Skeletal muscle satellite cell (primary cell): ENCODE results near the gene EEIG2.
"Not testable (repeated sequence)": the region's sequence is repeated elsewhere in the genome, so short reads cannot be mapped to it uniquely, and the experiment has no call there.

Source experiments
- H3K27me3 ChIP-seq: 2 replicates; pipeline ENCODE4 v1.7.0; 2013; ENCODE audit warnings: low read length; ENCODE audit not compliant: control insufficient read depth, insufficient read depth
- H3K36me3 ChIP-seq: 2 replicates; pipeline ENCODE4 v1.7.0; 2013; ENCODE audit warnings: mild to moderate bottlenecking, control low read depth, low read length; ENCODE audit not compliant: insufficient read depth
- H3K4me1 ChIP-seq: 2 replicates; pipeline ENCODE4 v1.7.0; 2013; ENCODE audit warnings: low read length; ENCODE audit not compliant: control insufficient read depth, insufficient read depth
- H3K4me2 ChIP-seq: 2 replicates; pipeline ENCODE4 v1.7.0; 2013; ENCODE audit warnings: mild to moderate bottlenecking, low read length
- H3K4me3 ChIP-seq: 2 replicates; pipeline ENCODE4 v1.7.0; 2013; ENCODE audit warnings: low read length
- H3K9ac ChIP-seq: 2 replicates; pipeline ENCODE4 v1.7.0; 2013; ENCODE audit warnings: mild to moderate bottlenecking, low read depth, low read length, moderate library complexity
- H3K9me3 ChIP-seq: replicated peaks from 2 replicates; pipeline ENCODE4 v1.7.0; 2013; ENCODE audit warnings: mild to moderate bottlenecking, control low read depth, low read length

The EEIG2 gene

DNA sequence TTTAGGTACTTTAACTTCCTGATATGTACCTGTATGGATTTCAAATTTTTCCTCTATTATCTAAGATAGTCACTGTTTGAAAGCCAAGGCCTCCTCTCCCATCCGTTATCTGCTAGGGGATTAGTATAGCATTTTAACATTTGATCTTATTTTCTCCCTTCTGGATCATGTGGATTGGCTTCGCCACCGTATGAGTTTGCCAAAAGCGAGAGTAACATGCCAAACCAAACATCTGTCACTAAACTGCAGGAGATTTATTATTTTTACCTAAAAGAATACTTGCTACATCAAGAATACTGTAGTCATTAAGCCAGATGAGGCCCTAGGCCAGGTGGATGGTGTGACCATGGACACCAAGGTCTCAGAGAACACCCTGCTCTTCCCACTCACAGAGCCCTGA is 28.5 kb upstream of the EEIG2 start:
- no peaks in the 10 kb centered on the region for H3K36me3 ChIP-seq
- H3K4me1 ChIP-seq = no peaks in the 10 kb centered on the region
- no peak overlapping the region for H3K9ac ChIP-seq
- no peak overlapping the region for H3K4me3 ChIP-seq
- H3K27me3 ChIP-seq = peaks cover 8% of the 10 kb centered on the region
- H3K9me3 ChIP-seq = no peaks in the 10 kb centered on the region
- H3K4me2 ChIP-seq = no peak overlapping the region

DNA sequence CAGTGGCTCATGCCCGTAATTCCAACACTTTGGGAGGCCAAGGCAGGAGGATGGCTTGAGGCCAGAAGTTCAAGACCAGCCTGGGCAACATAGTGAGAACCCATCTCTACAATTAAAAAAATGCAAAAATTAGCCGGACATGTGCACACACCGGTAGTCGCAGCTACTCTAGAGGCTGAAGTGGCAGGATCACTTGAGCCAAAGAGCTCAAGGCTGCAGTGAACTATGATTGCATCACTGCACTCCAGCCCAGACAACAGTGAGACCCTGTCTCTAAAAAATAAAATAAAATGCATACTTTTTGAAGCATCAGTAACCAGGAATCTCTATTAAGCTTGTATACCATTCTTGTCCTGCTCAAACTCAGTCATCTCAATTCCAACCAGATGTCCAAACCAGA is 27.2 kb upstream of the EEIG2 start:
- no peaks in the 10 kb centered on the region for H3K36me3 ChIP-seq
- no peaks in the 10 kb centered on the region for H3K9me3 ChIP-seq
- no peak overlapping the region for H3K4me3 ChIP-seq
- no peak overlapping the region for H3K9ac ChIP-seq
- H3K27me3 ChIP-seq = peaks cover 2% of the 10 kb centered on the region
- no peak overlapping the region for H3K4me2 ChIP-seq
- H3K4me1 ChIP-seq = no peaks in the 10 kb centered on the region

DNA sequence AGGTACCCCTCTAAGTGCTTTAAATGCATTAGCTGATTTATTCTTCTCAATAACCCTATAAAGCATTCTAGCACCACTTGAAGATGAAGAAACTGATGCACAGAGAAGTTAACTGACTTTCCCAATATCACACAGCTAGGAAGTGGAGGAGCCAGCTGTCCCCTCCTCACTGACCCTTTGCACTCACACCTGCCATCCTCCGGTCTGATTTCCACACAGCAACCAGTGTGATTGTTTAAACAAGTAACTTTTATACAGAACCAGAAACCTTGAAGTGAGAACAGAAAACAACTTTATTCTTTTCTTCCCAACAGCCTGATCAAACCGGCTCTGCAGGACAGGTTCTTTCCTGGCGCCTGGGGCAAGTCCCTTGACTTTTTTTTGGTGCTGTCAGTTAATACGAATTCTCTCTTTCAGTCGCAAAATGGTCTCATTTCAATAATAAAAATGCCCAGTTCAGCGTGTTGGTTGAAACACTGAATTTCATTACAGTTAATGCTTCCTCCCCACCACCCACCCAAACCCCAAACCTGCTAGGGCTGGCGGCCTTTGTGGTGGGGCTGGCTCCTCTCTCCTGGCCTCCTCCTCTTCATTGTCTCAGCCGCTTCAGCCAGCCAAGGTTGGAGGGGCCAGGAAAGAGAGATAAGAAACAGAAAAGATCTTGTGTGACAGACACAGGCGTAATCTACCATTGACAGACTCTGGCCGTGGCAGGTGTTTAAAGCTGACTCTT is 26.4 kb upstream of the EEIG2 start:
- H3K4me1 ChIP-seq = no peaks in the 10 kb centered on the region

DNA sequence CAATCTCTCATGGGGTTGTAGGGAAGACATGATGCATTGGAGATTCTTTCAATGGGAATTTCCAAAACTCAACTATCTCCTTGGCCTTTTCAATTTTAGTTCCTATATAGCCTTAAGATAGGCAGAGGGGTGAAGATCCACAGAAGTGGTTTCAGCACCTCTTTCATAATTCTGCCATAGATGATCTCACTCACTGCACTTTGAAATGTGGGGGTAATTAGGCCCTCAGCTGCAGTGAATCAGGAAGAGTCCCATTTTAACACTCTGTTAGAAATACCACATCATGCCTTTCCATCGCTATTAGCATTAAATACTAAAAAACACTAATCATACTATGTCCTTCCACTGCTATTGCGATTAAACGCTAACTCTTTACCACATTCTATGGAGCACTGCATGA is 25.1 kb upstream of the EEIG2 start:
- peaks cover 4% of the 10 kb centered on the region for H3K27me3 ChIP-seq
- H3K9ac ChIP-seq = no peak overlapping the region
- no peak overlapping the region for H3K4me2 ChIP-seq
- H3K36me3 ChIP-seq = no peaks in the 10 kb centered on the region
- H3K4me3 ChIP-seq = no peak overlapping the region
- no peaks in the 10 kb centered on the region for H3K9me3 ChIP-seq
- H3K4me1 ChIP-seq = no peaks in the 10 kb centered on the region

More for the DNA sequence above, 26.4 kb upstream of the EEIG2 start:
- Histone ChIP-seq H3K36me3 (no peaks in the 10 kb centered on the region), H3K4me2 (no peak overlapping the region), H3K27me3 (peaks cover 2% of the 10 kb centered on the region), H3K4me3 (no peak overlapping the region), H3K9ac (no peak overlapping the region), H3K9me3 (no peaks in the 10 kb centered on the region)

DNA sequence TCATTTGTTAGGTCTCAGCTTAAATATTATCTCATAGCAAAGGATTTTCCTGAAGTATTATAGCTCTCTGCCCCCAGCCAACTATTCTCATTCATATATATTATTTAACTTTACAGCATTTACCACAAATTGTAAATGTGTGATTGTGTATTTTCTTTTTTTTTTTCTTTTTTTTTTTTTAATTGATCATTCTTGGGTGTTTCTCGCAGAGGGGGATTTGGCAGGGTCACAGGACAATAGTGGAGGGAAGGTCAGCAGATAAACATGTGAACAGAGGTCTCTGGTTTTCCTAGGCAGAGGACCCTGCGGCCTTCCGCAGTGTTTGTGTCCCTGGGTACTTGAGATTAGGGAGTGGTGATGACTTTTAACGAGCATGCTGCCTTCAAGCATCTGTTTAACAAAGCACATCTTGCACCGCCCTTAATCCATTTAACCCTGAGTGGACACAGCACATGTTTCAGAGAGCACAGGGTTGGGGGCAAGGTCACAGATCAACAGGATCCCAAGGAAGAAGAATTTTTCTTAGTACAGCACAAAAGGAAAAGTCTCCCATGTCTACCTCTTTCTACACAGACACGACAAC is 24.5 kb upstream of the EEIG2 start:
- not testable (repeated sequence) for H3K27me3 ChIP-seq, H3K4me1 ChIP-seq, H3K4me3 ChIP-seq, H3K9me3 ChIP-seq, H3K36me3 ChIP-seq, H3K9ac ChIP-seq, H3K4me2 ChIP-seq

DNA sequence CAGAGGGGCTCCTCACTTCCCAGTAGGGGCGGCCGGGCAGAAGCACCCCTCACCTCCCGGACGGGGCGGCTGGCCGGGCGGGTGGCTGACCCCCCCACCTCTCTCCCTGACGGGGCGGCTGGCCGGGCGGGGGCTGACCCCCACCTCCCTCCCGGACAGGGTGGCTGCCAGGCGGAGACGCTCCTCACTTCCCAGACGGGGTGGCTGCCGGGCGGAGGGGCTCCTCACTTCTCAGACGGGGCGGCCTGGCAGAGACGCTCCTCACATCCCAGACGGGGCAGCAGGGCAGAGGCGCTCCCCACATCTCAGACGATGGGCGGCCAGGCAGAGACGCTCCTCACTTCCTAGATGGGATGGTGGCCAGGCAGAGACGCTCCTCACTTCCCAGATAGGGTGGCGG is 23.9 kb upstream of the EEIG2 start:
- not testable (repeated sequence) for H3K4me2 ChIP-seq, H3K36me3 ChIP-seq, H3K27me3 ChIP-seq, H3K9me3 ChIP-seq, H3K4me3 ChIP-seq, H3K9ac ChIP-seq, H3K4me1 ChIP-seq

DNA sequence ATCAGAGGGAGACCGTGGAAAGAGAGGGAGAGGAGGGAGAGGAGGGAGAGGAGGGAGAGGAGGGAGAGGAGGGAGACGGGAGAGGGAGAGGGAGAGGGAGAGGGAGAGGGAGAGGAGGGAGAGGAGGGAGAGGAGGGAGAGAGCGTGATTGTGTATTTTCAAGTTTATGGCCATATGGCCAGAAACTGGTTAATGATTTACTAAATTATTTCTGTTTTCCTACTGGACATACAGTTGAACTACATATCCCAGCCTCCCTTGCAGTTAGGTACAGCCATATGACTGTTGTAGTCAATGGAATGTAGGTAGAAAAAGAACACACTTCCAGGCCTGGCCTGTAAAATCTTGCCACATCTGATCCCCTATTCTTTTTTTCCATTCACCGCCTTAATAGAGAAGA is 23.1 kb upstream of the EEIG2 start:
- H3K27me3 ChIP-seq, H3K9me3 ChIP-seq, H3K4me3 ChIP-seq, H3K4me1 ChIP-seq, H3K36me3 ChIP-seq, H3K9ac ChIP-seq, H3K4me2 ChIP-seq: not testable (repeated sequence)

DNA sequence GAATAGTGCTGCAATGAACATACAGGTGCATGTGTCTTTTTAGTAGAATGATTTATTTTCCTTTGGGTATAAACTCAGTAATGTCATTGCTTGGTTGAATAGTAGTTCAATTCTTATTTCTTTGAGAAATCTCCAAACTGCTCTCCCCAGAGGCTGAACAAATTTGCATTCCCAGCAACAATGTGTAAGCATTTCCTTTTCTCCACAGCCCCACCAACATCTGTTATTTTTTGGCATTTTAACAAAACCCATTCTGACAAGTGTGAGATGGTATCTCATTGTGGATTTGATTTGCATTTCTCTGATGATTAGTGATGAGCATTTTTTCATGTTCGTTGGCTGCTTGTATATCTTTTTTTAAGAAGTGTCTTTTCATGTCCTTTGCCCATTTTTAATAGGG is 21.9 kb upstream of the EEIG2 start:
- Histone ChIP-seq H3K4me2 (no peak overlapping the region), H3K36me3 (no peaks in the 10 kb centered on the region), H3K27me3 (peaks cover 2% of the 10 kb centered on the region), H3K9me3 (no peaks in the 10 kb centered on the region), H3K4me1 (no peaks in the 10 kb centered on the region), H3K9ac (no peak overlapping the region), H3K4me3 (no peak overlapping the region)

DNA sequence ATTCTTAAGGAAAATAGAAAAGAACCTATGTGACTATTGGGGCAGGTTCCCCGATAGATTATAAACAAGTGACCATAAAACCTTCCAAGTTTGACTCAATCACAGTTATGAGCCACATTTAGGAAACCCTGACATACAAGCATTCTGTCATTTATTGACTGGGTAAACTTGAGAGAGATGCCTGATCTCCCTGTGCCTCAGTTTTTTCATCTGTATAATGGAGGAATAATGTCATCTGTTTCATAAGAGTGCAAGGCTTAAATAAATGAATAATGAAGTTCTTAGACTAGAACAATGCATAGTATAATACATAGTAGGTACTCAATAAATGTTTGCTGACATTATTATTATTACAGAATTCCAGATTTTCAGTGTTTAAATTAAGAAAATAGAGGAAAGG is 18.9 kb upstream of the EEIG2 start:
- peaks cover 2% of the 10 kb centered on the region for H3K27me3 ChIP-seq
- H3K4me1 ChIP-seq = no peaks in the 10 kb centered on the region
- H3K36me3 ChIP-seq = no peaks in the 10 kb centered on the region
- no peak overlapping the region for H3K4me3 ChIP-seq
- H3K9me3 ChIP-seq = no peaks in the 10 kb centered on the region
- H3K4me2 ChIP-seq = no peak overlapping the region
- no peak overlapping the region for H3K9ac ChIP-seq

DNA sequence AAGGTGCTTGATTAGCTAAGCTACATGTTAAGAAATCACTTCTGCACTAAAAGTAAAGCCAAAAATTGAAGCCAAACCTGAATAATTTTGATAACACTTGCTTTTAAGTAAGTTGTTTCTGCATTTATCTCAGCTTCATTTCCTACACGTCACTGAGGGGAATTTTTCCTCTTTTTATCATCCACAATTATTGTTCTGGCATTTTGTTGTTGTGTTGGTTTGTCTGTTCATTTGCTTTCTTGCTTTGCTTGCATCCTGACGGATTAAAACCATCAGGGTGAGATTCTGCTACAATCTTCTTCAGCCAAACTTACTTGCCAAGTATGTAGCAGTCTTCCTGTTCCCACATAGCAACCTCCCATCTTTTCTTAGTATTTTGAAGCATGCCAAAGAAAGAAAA is 18.0 kb upstream of the EEIG2 start:
- no peak overlapping the region for H3K9ac ChIP-seq
- no peaks in the 10 kb centered on the region for H3K36me3 ChIP-seq
- no peaks in the 10 kb centered on the region for H3K9me3 ChIP-seq
- no peaks in the 10 kb centered on the region for H3K4me1 ChIP-seq
- no peak overlapping the region for H3K4me3 ChIP-seq
- no peak overlapping the region for H3K4me2 ChIP-seq
- H3K27me3 ChIP-seq = peaks cover 2% of the 10 kb centered on the region

DNA sequence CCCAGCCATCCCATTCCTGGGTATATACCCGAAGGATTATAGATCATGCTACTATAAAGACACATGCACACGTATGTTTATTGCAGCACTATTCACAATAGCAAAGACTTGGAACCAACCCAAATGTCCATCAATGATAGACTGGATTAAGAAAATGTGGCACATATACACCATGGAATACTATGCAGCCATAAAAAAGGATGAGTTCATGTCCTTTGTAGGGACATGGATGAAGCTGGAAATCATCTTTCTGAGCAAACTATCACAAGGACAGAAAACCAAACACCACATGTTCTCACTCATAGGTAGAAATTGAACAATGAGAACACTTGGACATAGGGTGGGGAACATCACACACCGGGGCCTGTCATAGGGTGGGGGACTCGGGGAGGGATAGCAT is 12.4 kb upstream of the EEIG2 start:
- not testable (repeated sequence) for H3K36me3 ChIP-seq, H3K4me1 ChIP-seq, H3K4me2 ChIP-seq, H3K9ac ChIP-seq, H3K4me3 ChIP-seq, H3K9me3 ChIP-seq, H3K27me3 ChIP-seq

DNA sequence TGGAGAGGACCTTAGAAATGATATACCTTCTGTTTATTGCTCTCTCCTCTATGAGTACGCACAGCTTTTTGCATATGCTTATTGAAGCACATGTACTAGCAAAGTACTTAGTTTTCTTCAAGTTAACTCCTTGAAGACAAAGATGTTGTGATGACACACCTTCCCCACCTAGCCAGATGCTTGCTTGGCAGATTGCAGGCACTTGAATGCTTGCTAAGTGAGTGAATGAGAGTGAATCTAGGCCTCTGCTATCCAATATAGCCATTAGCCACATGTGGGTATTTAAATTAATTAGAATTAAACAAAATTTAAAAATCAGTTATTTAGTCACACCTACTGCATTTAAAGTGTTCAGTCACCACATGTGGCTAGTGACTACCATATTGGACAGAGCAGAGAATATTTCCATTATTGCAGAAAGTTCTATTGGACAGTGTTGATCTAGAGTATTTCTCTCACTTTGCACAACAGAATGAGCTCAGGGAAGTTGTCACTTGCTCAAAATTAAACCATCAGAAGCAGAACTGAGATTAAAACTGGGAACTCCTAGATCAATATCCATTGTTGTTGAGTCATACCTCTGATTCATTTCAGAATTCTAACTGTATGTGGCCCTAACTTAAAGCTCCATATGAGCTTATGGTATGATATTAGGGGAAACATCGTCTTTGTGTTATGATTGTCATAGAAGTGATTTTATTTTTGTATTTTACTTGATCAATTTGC is 8.6 kb upstream of the EEIG2 start:
- Histone ChIP-seq H3K4me3 (no peak overlapping the region), H3K9me3 (no peaks in the 10 kb centered on the region), H3K4me2 (no peak overlapping the region), H3K27me3 (peaks cover 8% of the 10 kb centered on the region), H3K36me3 (no peaks in the 10 kb centered on the region), H3K9ac (no peak overlapping the region), H3K4me1 (no peaks in the 10 kb centered on the region)
